ENCODE data around the gene CD34.
"Not testable (repeated sequence)": the region's sequence is repeated elsewhere in the genome, so short reads cannot be mapped to it uniquely, and the experiment has no call there.

The CD34 gene

DNA sequence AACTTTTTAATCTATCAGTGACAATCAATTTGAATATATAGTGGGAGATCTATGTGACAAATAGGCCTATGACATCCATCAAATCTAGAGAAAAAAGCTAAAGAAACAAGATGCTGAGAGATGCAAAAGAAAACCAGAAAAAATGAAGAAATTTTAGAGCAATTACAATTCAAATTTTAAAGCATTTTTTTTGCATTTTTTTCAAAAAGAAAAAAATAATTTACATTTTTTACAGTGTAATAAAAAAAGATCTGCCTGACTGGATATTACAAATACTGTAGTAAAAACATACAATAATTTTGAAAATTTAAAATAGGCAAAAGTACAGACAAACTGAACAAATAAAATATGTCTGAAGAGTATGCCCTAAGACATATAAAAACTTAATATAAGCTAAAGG lies 14.4 kb downstream of the CD34 start:
- no peak for DNase-seq

DNA sequence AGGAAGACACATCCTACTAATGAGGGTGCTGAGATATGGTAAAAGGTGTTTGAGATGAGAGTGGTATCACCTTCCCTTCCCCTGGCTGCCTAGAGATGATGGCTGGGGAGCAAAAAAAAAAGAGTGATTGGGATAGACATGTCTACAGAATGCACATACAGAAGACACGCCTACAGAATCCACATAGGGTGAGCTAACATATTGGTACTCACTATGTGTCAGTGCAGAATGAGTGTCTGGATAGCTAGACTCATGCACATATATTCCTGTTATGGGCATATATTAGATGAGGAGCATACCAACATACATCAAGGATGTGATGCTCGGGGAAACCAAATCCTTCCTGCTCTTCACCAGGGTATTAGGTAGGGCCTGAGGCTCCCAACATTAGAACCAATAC lies 16.2 kb downstream of the CD34 start:
- DNase-seq, result no peak

DNA sequence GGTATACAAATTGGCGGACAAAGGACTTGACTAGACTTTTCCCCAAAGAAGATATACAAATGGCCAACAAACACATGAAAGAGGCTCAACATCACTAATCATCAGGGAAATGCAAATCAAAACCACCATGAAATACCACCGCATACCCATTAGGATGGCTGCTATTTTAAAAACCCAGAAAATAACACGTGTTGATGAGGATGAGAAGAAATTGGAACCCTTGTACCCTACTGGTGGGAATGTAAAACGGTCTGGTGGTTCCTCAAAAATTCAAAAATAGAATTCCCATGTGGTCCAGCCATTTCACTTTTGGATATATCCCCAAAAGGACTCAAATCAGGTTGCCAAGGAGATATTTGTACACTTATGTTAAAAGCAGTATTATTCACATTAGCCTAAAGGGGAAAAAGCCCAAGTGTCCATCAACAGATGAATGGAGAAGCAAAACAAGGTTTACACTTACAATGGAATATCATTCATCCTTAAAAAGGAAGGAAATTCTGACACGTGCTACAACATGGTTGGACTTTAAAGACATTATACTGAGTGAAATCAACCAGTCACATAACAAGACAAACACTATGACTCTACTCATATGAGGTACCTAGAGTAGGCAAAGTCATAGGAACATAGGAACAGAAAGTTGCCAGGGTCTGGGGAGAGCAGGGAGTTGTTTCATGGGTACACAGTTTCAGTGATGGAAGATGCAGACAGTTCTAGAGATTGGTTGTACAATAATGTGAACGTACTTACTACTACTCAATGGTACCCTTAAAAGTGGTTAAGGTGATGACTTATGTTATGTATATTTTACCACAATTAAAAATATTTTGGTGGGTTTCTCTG lies 17.0 kb downstream of the CD34 start:
- DNase-seq, result no peak

DNA sequence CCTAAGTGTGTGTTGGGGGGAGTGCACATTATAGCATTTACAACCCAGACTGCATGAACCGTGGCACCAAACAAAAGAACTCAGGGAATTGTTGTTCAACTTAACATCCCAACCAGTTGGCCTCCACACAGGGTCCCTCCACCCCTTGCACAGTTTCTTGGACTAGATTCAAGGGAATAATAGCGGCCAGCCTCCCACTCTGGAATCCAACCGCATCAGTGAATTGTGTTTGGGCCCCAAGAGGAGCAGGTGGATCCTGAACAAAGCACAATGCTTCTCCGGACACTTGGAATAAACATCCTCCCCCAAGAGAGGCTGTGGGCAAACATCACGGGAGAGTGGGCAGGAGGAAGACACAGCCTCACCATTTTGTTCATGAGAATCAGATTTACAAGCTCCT lies 18.2 kb downstream of the CD34 start:
- no peak for DNase-seq

DNA sequence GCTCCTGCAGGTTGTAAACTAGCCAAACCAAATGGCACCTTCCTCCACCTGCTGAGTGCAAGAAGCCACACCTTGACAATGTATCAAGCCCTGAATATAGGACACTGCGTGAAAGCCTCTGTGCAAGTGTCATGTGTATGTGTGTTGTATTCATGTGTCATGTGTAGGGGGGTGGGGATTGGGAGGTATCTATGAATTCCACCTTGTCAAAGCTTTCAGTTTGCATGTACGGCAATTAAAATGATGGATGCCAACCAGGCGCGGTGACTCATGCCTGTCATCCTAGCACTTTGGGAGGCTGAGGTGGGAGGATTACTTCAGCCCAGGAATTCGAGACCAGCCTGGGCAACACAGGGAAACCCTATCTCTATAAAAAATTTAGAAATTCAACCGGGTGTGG lies 19.8 kb downstream of the CD34 start:
- no peak for DNase-seq

DNA sequence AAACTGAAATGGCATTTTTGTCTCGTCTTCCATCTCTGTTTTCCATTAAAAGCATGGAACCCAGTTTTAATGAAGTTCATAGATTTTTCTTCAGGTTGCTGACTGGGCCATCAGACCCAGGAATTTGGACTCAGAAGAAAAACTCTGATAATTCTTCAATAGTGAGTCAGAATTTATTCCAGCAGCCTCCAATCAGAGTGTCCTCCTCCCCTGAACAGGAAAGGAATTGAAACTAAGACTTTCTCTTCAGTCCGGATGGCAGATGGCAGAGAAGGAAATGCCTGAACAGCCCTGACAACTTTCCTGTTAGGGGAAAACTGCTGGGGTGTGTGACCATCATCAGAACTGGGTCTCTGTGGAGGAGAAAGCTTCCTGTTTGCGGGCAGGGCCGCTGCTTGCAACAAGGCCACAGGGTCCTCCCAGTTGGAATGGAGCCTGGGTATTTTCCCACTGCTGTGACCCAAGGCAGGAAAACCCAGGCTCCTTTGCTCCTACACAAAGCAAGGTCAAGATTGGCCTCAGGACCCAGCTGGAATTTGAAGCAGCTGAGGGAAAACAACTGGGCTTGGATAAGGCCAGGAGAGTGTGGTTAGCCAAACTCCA lies 20.7 kb downstream of the CD34 start:
- no peak for DNase-seq

DNA sequence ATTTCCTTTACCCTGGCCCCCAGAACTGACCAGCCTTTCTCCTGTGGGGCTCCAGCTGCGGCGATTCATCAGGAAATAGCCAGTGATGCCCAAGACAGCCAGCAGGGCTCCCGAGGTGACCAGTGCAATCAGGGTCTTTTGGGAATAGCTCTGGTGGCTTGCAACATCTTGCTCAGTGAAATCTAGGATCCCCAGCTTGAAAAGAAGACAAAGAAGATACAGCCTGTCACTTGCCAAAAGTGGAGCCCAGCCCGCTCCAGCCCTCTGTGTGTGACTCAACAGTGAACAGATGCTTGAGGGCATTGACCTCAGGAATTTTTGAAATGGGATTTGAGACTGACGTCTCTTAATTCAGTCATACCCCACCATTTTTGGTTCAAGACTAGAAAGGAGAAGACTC lies 22.3 kb downstream of the CD34 start:
- no peak for DNase-seq

DNA sequence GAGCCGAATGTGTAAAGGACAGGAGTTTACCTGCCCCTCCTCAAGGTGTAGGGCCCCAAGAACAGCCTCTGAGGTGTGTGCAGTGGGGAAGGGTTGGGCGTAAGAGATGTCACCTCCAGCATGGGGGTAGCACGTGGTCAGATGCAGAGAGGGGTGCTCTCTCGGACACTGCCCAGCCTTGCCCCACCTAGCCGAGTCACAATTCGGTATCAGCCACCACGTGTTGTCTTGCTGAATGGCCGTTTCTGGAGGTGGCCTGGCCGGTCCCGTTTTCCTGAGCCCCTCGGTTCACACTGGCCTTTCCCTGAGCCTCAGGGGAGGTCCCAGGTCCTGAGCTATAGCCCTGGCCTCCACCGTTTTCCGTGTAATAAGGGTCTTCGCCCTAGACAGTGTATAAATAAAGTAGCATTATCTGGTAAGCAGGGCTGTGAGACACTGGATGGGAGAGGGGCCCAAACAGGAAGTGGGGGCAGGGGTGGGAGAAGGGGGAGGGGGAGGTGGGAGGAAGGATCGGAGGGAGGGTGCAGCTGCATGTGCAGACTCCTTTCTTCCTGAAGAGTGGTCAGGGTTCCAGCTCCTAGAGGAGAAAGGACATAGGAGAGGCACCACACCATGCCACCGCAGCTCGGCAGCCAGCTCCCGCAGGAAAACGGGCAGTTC lies 23.3 kb downstream of the CD34 start:
- DNase-seq, result no peak

DNA sequence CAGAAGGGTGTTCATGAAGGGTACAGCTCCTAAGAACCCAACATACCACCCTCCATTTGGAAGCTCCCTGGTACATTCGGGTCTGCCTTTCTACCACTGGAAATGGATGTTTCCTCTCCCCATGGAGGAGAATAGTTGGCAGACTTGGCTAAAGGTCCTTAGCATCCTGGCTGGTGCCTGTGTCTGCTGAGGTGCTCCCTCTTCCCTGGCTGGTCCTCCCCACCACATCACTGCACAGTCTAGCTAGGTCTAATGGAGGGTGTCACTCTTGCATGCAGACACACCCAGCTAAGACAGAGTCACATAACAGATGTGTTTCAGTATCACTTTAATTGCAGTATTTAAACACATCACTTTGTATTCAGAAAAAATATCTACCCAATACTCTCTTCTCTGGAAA lies 24.7 kb downstream of the CD34 start:
- no peak for DNase-seq

DNA sequence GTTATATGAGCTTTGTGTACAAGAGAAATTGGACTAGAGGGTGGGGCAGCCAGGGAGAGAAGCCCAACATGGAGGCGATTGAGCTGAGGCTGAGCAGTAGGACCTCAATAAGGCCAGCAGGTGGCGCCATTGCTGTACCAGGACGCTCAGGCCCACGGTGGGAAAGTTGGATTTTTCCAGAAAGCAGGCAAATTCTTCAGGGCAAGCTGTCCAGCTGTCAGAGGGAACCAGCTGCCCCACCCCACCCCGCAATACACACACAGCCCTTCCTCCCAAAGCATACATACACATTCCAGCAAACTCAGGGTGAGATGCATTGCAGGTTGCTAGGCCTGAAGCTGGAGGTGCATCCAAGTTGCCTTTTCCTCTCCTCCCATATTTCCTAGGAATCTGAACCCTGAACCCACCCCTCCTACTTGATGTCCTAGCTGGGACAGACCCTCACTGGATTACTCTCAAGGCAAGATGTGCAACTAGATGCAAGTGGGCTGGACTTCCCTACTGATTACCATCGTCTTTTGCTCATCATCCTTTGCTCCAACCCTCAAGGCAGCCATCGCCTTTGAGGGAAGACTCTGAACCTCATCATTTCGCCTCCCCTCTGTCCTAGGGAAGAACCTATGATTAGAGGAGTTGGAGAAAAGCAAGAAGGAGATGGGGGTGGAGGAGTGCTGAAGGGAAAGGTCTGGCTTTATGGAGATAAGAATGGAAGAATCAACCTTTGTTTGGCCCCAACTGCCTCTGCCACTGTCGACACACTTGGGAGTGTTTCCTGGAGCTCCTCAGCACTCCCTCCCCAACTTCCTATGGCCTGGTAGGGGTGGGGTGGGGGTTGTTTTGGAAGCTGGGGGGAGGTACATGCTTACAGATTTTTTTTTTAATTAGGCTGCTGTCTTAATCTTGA lies 25.5 kb downstream of the CD34 start:
- peak; percentile 22 for DNase-seq

DNA sequence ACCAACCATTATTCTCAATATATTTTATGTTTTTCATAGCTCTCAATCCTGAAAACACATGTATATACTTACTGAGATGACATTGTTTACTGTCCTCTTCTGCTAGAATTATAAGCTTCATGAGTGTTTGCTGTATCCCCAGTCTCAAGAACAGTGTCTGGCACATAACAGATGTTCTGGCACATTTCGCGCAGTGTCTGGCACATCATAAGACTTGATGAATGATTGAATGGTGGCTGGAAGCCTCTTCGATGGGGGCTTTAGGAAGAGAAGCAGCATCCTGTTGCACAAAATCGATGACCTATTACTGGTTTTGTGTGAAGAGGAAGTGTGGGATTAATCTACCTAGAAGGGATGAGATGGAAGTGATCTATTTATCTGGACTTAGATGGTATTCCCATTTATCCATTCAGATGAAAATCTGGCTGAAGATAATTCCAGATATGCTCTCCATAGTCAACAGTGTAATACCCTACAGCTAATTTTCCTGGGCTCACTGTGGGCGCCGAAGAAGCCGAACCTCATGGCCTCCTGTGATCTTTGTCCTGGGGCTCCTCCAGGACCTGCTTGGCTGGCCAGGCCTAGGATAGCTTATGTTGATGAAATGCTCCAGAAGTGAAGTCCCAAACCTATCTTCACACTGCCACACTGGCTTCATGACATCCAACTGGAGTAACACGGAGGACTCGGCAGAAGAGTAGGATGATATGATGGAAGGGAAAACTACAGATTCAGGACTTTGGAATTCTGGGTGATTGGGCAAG lies 26.5 kb downstream of the CD34 start:
- no peak for DNase-seq

DNA sequence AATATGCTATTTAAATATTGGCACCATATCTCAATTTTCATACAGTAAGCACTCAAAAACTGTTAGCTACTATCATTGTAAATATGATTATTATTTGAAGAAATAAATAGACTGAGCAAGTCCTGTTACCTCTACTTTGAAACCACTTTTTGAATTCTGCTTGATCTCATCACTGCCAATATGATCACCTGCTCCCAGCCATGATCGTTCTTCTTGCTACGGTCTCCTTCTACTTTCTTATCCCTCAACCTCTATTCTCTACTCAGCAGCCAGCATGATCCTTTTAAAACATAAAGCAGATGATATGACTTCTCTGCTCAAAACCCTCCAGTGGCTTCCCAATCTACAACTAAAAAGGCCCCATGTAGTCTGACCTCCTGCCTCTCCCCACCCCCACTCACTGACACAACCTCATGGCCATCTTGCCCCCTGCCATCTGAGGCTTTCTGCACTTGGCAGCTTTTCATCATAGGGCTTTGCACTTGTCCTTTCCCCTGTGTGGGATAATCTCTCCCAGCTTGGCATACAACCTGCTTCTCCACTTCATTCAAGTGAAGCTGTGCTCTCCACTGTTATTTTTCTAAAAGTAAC lies 27.2 kb downstream of the CD34 start:
- no peak for DNase-seq

DNA sequence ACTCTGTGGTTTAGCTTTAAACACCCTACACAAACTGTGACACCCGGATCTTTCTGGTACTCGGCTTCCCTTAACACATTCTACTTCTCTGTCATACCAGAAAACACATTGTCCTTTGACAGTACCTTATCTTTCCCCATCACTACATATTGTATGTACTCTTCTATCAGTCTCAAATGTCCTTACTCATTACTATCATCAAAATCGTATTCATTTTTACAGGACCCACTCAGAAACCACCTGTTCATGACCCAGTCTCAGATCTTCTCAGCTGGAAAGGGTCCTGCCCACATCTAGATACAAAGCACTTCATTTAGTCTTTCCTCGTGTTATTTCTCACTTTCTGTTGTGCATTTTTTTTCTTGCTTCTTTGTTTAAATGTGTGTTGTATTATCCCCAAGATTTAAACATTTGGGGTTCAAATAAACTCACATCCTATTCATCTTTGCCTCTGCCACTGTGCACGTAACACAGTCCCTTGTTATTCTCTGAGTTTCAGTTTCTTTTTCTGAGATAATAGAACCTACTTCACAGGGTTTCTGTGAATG lies 27.7 kb downstream of the CD34 start:
- DNase-seq, result no peak

DNA sequence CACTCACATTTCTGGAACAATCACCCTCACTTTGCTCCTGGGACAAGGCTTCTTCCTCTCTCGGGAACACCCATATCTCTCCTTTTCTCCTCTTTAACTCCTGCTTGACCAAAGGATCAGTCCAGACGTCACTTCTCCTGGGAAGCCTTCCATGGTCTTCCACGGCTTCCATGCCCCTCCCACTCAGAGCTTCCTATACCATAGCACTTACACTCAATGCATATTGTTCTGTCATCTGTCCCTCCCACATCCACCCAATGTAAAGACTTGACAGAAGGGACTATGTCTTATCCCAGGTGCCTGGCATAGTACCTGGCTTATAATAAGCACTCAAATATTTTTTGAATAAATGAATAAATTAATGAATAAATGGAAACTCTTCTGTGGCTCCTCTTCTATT lies 28.2 kb downstream of the CD34 start:
- DNase-seq, result no peak

DNA sequence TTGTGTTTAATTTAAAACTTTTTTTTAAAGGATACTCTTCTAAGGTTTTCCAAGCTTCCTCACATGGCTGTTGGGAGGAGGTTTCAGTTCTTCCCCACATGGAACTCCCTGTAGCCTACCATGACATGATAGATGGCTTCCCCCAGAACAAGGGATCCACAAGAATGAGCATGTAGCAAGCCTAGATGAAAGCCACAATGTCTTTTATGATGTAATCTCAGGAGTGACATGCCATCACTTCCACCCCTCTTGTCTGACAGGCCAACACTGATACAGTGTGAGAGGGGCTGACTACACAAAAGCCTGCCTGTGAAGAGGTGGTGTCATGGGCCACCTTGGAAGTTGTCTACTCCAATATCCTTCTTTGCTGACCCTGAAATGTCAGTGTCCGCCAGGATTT lies 32.0 kb downstream of the CD34 start:
- DNase-seq, result no peak

DNA sequence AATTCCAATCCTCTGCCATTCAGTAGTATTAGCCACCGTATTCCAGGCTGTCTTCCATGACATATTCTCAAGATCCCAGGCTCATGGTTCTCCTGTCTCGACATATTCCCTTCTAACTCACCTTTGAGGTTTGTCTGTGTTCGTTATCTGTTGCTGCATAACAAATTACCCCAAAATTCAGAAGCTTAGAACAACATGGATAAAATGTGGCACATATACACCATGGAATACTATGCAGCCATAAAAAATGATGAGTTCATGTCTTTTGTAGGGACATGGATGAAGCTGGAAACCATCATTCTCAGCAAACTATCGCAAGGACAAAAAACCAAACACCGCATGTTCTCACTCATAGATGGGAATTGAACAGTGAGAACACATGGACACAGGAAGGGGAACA lies 33.0 kb downstream of the CD34 start:
- DNase-seq, result not testable (repeated sequence)

DNA sequence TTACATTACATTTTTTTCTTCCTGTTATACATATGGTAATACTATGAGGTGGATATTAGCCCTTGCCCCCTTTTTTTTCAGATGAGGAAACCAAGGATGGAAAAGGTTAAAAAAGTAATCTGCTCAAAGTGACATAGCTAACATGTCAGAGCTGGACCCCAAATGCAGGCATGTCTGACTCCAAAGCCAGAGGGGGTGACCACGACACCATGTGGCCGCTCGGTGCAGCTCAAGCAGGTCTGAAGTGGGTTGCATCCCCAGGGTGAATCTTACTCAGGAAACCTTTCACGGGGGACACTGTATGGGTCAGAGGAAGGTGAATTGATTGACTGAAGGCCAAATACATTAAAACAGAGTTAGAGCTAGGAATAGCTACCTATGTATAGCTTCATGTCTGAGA lies 34.8 kb downstream of the CD34 start:
- DNase-seq, result no peak

DNA sequence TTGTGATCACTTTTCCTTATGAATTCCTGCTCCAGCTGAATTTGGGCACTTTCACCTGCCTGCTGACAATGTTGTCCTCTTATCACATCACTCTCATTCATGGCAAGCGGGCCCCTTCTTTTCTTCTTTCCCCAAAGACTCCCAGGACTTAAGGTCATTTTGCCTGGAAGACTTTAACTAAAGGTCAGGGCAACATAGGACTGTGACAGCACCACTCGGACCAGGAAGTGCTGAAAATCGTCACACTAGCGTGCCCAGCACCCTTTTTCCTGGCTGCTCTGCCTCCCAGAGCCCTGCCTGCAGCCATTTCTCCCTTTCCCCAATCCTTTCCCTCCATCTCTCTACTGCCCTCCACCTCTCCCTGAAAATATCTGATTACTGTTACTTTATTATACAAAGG lies 35.4 kb downstream of the CD34 start:
- no peak for DNase-seq

DNA sequence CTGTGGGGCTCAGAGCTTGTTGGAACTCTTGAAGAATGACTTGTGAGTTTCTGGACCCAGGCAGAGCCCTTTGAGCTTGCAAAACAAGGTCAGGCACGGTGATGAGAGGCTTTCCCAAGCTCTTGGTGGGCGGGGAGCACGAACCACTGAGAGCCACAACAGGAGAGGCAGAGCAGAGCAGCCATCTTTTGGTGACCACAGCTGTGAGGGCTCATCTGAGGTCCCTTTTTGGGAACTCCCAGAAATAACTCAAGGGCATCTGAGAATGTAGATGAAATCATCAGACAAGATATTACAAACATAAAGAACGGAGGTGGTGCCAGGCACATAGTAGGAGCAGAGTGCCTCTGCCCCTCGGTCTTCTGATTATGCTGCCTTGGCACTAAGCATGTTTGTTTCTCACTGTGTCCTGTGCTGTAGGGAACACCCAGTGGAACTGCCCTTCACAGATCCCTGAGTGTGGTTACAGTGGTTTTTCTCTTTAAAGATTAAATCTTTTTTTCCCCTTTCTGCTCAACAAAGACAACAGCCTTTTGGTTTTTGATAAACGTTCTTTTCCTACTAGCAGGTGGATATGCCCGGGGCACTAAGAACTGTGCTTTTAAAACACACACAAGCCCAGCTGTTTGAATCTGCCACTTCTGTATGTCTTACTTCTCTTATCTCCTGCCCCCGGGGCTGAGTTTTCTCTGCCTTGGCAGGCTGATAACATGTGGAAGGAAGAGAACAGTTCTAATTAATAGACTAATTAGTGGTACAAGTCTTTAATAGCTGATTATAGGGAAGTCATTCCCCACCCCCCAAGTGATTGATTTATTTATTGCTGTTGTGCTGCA lies 37.7 kb downstream of the CD34 start:
- no peak for DNase-seq

DNA sequence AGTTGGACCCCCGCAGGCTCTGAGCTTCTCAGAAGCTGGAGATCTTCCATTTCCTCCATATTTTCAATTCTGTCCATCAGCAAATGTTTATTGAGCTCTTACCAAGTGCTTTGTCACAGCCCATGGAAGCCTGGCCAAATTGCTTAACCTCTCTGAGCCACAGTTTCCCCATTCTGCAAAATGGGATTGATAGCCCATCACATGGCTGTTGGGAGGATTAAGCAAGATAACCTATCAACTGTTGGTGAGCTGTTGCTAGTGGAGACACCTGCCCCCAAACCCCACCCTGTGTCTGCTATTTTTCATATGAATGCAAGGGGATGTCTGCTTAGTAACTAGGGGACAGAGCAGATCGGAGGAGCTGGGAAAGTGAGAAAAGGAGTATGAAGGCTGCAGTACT lies 38.3 kb downstream of the CD34 start:
- no peak for DNase-seq

Measured in NCI-H1436 treated with DMSO at 0.1 percent for 48 hours (cell line).